ENCODE results near the gene KCTD12. TPM values are rescaled to one million over a fixed set of nuclear protein-coding genes. Genes with fewer than 3 reads are reported as not detected.
A peak's percentile ranks its signal among the peaks of the same experiment; 100 is the strongest.

Gene KCTD12
- total RNA-seq, 1 donor from 2014 or later, result 33.8 TPM

DNA sequence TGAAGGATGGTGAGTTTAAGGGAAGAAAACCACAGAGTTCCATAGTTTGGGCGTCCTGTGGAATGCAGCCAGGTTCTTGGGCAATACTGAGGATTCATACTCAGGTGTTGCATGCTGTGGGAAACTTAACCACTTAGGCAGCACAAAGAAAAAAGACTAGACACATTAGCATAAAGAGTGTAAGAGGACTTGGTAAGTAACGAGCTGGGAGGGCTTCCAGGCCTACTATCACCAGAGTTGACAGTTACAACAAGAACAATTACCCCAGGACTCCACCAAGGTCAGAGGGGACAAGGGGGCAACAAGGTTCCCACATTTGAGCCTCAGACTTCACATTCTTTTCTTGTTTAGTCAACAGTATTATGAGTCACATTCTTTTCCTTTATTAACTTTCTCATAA, 33.2 kb downstream of the KCTD12 start:
- Mint-ChIP-seq H3K27me3 (ENCODE audit: low read depth) (no peaks in the 10 kb centered on the region), H3K4me1 (ENCODE audit: low read depth) (peaks cover 40% of the 10 kb centered on the region), H3K27ac (ENCODE audit: unreplicated experiment) (no peak overlapping the region), H3K4me3 (ENCODE audit: unreplicated experiment) (no peak overlapping the region), H3K36me3 (ENCODE audit: low read depth) (no peaks in the 10 kb centered on the region), H3K9me3 (ENCODE audit: low read depth) (peaks cover 3% of the 10 kb centered on the region)
- no peak for DNase-seq (ENCODE audit: low spot score)
- TF ChIP-seq, protein P1, sequence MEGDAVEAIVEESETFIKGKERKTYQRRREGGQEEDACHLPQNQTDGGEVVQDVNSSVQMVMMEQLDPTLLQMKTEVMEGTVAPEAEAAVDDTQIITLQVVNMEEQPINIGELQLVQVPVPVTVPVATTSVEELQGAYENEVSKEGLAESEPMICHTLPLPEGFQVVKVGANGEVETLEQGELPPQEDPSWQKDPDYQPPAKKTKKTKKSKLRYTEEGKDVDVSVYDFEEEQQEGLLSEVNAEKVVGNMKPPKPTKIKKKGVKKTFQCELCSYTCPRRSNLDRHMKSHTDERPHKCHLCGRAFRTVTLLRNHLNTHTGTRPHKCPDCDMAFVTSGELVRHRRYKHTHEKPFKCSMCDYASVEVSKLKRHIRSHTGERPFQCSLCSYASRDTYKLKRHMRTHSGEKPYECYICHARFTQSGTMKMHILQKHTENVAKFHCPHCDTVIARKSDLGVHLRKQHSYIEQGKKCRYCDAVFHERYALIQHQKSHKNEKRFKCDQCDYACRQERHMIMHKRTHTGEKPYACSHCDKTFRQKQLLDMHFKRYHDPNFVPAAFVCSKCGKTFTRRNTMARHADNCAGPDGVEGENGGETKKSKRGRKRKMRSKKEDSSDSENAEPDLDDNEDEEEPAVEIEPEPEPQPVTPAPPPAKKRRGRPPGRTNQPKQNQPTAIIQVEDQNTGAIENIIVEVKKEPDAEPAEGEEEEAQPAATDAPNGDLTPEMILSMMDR (IDR thresholded peaks at IDR 0.05), result no peak

DNA sequence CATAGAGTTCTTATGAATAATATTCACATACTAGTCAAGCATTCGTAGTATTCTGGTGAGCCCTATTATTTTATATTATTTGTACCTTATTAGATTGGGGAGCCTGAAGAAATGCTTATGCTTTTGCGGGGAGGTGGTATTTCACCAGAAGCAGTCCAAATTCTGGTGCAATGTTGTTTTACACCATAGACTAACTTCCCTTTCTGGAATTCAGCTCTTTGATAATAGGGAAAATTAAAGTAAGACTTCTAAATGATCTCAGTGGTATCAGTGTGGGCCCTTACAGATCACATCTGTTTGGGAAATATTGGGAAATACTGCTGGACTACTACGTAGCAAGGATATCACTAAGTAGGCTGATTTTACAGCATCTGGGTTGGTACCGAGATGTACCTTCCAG, 34.2 kb downstream of the KCTD12 start:
- no peak for DNase-seq (ENCODE audit: low spot score)
- Mint-ChIP-seq H3K4me1 (ENCODE audit: low read depth) (peaks cover 33% of the 10 kb centered on the region), H3K27ac (ENCODE audit: unreplicated experiment) (no peak overlapping the region), H3K4me3 (ENCODE audit: unreplicated experiment) (no peak overlapping the region), H3K27me3 (ENCODE audit: low read depth) (no peaks in the 10 kb centered on the region), H3K36me3 (ENCODE audit: low read depth) (no peaks in the 10 kb centered on the region), H3K9me3 (ENCODE audit: low read depth) (peaks cover 3% of the 10 kb centered on the region)
- TF ChIP-seq, protein P1 (IDR thresholded peaks at IDR 0.05), result no peak

DNA sequence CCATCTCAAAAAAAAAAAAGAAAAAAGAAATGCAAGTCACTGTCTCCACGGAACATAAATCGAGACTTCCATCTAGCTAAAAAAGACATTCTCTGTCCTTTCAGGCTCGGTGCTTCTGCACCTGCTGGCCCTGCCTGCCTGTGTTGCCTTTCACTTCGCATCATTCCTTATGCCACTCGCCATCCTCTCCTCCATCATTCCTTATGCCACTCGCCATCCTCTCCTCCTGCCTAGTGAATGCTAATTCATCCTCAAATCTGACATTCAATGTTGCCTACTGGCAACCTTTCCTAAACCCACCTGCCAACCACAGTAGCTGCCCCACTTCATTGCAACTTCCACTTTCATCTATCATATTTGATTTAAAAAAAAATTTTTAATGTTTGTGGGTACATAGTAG, 36.7 kb downstream of the KCTD12 start:
- H3K4me3 Mint-ChIP-seq (ENCODE audit: unreplicated experiment), result no peak overlapping the region
- DNase-seq (ENCODE audit: low spot score), result no peak
- peaks cover 26% of the 10 kb centered on the region for H3K4me1 Mint-ChIP-seq (ENCODE audit: low read depth)
- TF ChIP-seq, protein P1 (IDR thresholded peaks at IDR 0.05), result no peak
- H3K27me3 Mint-ChIP-seq (ENCODE audit: low read depth), result no peaks in the 10 kb centered on the region
- no peaks in the 10 kb centered on the region for H3K36me3 Mint-ChIP-seq (ENCODE audit: low read depth)
- no peaks in the 10 kb centered on the region for H3K9me3 Mint-ChIP-seq (ENCODE audit: low read depth)
- H3K27ac Mint-ChIP-seq (ENCODE audit: unreplicated experiment), result no peak overlapping the region

DNA sequence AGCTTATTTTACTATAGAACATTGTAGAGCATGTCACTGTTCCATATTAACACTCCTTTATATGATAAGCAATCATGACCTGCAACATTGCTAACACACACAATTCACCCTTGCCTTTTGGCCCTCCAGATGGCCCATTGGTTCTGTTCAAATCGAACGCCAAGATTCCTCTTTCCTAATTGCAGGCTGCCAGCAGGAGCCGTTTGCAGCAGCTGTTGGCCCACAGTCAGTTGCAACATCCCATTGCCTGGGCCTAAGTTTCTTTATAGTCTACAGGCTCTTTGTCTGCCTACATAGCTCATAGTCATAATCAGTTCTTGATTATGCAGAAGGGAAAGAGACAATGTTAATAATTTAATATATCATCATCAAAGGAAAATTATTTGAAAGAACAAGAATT, 37.6 kb downstream of the KCTD12 start:
- H3K36me3 Mint-ChIP-seq (ENCODE audit: low read depth), result no peaks in the 10 kb centered on the region

DNA sequence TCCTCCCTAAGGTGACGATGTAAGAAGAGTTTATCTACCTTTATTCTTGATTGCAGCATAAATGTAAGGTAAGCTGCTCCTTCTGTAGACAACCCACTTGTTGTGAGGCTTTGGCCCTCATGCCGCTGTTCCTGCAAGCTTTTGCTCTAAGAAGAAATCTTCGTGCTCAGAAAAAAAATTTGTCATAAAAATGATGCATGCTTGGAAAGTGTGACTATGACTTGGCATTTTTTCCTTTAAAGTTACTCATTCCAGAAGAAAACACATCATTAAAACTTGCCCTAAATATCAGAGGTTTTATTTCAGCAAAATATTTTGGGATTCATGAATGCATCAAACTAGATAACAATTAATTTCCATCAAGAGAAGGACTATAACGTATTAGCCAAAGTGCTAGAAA, 39.8 kb downstream of the KCTD12 start:
- Mint-ChIP-seq H3K9me3 (ENCODE audit: low read depth) (no peaks in the 10 kb centered on the region), H3K4me3 (ENCODE audit: unreplicated experiment) (no peak overlapping the region), H3K27ac (ENCODE audit: unreplicated experiment) (peak overlapping the region; percentile 18), H3K36me3 (ENCODE audit: low read depth) (no peaks in the 10 kb centered on the region), H3K4me1 (ENCODE audit: low read depth) (peaks cover 9% of the 10 kb centered on the region), H3K27me3 (ENCODE audit: low read depth) (no peaks in the 10 kb centered on the region)
- DNase-seq (ENCODE audit: low spot score), result no peak
- TF ChIP-seq, protein P1 (IDR thresholded peaks at IDR 0.05), result no peak

More for the DNA sequence above, 37.6 kb downstream of the KCTD12 start:
- Mint-ChIP-seq H3K27me3 (ENCODE audit: low read depth) (no peaks in the 10 kb centered on the region), H3K27ac (ENCODE audit: unreplicated experiment) (no peak overlapping the region), H3K4me1 (ENCODE audit: low read depth) (peaks cover 17% of the 10 kb centered on the region), H3K4me3 (ENCODE audit: unreplicated experiment) (no peak overlapping the region), H3K9me3 (ENCODE audit: low read depth) (no peaks in the 10 kb centered on the region)
- no peak for DNase-seq (ENCODE audit: low spot score)
- TF ChIP-seq, protein P1 (IDR thresholded peaks at IDR 0.05), result no peak

Data from chondrocyte (in vitro differentiated cells).